DMS79 (cell line): Measurements from ENCODE around the gene SGO2.
"Not testable (repeated sequence)": the region's sequence is repeated elsewhere in the genome, so short reads cannot be mapped to it uniquely, and the experiment has no call there.

ENCODE experiments used
- DNase-seq: peaks from one replicate; lab custom pipeline; 2025; lab: John Stamatoyannopoulos, UW

Gene SGO2

DNA sequence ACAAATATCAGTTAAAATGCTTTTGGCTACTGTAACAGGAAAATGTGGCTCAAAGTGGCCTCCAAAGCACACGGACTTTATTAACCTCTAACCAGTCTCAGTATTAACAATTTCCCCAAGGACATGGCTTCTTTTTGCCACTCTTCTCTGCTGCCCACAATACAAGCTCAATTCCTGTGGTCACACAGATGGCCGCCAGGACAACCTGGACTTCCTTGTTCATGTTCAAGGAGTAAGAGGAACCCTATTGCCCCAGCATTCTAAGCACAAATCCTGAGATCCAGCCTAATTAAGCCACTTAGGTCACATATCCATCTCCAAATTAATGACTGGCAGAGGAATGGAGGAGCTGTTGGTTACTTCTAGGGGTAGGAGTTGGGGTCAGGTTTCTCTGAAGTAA, 98.0 kb downstream of the SGO2 start:
- no peak for DNase-seq

DNA sequence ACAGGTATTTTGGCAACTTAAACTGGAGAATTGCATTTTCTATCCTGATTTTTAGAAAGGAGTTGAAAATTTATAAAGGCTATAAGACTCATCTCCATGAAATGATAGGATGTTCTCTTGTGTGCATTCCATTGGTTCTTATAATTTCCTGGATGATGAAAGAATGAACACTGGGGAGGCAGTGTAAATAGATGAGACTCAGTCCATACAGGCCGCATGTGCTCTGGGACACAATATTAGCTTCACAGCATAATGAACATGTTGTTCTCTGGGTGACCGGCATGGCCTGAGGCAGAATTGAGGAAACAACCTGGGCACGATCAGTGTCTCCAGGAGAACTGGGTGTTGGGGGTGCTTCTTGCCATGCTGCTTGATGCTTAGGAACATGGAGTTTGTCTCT, 98.7 kb downstream of the SGO2 start:
- DNase-seq = no peak

DNA sequence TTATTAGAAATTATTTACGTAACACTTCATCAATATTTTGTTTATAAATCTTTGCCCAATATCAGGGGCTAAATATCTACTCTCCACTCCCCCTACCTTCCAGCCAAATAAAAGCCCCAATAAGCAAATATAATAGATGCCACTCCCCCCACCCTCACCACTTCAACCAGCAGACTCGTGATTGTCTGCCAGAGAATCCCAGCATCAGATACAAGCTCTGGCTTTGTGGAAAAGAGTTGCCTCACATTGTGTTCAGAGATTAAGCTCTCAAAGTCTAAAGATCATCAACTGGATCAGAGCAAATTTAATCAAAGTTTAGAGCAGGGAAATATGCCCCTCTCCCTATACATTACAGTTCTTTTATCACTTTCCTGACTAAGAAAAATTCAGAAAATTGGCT, 99.3 kb downstream of the SGO2 start:
- no peak for DNase-seq

GRCh38 chr2:200625958-200626363, 100.0 kb downstream of the SGO2 start:
- DNase-seq = no peak

- no peak for DNase-seq
These were observed 101.2 kb downstream of the SGO2 start for GRCh38 chr2:200627110-200627770.

DNA sequence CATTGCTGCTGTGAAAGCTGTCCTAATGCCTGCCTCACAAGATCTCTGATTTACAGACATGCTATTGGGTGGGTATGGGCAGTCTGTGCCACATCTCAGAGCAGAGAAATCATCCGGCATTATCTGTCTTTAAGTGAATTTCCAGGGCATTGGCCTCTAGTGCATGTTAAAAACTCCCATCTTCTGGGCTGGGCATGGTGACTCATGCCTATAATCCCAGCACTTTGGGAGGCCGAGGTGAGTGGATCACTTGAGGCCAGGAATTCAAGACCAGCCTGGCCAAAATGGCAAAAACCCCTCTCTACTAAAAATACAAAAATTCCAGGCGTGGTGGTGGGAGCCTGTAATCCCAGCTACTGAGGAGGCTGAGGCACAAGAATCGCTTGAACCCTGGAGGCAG, 102.5 kb downstream of the SGO2 start:
- not testable (repeated sequence) for DNase-seq

- DNase-seq = no peak
These were observed 105.3 kb downstream of the SGO2 start for GRCh38 chr2:200631287-200631686.
